Ovary (tissue), 3 donors: Measurements from ENCODE around the gene SYT8.

Experiments used
- POLR2A ChIP-seq: fragments of 450-650 bp; IDR thresholded peaks from one replicate; pipeline ENCODE4 v1.6.1; 2017; ENCODE audit warnings: antibody characterized with exemption, mild to moderate bottlenecking, moderate library complexity
- TF ChIP-seq, protein P1 (sequence below), 3 donors: fragments of 450-650 bp in 2 of 3; fragments of 200-600 bp in 1 of 3; IDR thresholded peaks; one replicate each; pipeline versions ENCODE4 v1.5.1 to v1.8.0; 2016 to 2022; ENCODE audit warnings: antibody characterized with exemption in 3 of 3, mild to moderate bottlenecking in 1 of 3
- donor health status: DM: no; HTN: no; CAD: no.

DNA sequence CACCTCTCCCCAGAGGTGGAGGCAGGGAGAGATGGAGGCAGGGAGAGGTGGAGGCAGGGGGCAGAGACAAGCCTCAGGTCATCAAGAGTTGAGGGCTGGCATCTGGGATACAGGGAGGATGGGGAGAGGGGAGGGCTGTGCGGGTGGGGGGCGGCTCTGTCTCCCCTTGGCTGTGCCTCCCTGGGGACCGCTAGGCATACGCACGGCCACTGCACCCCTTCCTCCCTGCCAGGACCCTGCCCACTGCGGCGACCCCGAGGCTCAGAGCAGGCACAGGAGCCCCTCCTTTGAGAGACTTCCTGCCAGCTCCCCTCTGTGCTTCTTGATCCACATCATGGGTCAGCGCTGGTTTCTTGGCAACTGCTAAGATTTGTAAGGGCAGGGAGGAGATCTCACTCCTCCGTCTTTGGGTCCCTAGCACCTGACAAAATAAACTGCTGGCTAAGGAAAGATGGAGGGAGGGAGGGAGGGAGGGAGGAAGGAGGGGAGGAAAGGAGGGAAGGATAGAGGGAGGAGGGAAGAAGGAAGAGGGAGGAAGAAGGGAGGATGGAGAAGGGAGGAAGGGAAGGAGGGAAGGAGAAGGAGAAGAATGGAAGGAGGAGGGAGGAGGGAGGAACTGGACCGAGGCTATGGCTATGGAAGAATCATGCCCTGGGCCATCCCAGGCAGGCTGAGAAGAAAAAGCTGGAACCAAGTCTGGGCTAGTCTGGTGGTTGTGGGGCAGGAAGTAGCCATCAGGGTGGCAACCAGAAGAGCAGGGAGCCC, 38.4 kb downstream of the SYT8 start:
- TF ChIP-seq POLR2A = no peak
- TF ChIP-seq, protein P1, sequence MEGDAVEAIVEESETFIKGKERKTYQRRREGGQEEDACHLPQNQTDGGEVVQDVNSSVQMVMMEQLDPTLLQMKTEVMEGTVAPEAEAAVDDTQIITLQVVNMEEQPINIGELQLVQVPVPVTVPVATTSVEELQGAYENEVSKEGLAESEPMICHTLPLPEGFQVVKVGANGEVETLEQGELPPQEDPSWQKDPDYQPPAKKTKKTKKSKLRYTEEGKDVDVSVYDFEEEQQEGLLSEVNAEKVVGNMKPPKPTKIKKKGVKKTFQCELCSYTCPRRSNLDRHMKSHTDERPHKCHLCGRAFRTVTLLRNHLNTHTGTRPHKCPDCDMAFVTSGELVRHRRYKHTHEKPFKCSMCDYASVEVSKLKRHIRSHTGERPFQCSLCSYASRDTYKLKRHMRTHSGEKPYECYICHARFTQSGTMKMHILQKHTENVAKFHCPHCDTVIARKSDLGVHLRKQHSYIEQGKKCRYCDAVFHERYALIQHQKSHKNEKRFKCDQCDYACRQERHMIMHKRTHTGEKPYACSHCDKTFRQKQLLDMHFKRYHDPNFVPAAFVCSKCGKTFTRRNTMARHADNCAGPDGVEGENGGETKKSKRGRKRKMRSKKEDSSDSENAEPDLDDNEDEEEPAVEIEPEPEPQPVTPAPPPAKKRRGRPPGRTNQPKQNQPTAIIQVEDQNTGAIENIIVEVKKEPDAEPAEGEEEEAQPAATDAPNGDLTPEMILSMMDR (IDR thresholded peaks at IDR 0.05) = no peak
